HG03280 (cell line): Measurements from ENCODE around the gene RAD51B.

Experiments used
- ATAC-seq: cut with Tn5 transposase; IDR thresholded peaks from one replicate; pipeline ENCODE4 v1.9.1; 2021; ENCODE audit warnings: mild to moderate bottlenecking, moderate library complexity; ENCODE audit not compliant: unreplicated experiment

Gene RAD51B

DNA sequence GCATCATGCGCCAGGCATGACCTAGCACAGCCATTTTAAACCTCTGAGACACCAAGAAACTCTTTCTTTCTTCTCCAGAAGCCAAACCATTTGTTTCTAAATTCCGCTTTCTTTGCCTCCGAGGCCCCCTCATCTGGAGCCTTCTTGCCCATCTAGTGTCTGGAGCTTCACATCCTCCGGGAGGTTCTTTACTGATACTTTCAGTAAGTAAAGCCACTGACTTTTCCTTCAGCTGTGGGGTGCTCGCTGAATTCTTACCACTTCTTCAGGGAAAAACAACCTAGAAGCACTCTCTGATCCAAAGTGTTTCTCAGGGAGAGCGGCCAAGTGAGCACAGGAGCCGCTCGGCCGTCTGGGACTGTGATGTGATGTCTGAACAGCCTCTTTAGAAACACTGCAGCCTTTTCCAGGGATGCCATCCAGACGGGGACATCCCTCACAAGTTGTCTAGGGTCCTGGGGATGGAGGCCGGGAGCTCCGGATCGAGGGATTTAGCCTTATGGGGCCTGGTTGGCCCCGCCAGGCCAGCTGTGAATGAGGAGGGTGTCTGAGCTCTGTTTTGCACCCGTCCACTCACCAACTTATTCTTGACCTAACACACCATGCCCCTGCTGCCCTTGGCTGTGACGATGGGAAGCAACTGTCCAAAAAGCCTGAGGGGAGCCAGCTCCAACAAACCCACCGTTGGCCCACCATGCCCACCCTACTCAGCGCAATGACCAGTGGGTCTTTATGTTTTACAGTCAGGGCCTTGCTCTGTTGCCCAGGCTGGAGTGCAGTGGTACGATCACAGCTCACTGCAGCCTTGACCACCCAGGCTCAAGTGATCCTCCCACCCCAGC, 812.7 kb downstream of the RAD51B start:
- no peak for ATAC-seq

DNA sequence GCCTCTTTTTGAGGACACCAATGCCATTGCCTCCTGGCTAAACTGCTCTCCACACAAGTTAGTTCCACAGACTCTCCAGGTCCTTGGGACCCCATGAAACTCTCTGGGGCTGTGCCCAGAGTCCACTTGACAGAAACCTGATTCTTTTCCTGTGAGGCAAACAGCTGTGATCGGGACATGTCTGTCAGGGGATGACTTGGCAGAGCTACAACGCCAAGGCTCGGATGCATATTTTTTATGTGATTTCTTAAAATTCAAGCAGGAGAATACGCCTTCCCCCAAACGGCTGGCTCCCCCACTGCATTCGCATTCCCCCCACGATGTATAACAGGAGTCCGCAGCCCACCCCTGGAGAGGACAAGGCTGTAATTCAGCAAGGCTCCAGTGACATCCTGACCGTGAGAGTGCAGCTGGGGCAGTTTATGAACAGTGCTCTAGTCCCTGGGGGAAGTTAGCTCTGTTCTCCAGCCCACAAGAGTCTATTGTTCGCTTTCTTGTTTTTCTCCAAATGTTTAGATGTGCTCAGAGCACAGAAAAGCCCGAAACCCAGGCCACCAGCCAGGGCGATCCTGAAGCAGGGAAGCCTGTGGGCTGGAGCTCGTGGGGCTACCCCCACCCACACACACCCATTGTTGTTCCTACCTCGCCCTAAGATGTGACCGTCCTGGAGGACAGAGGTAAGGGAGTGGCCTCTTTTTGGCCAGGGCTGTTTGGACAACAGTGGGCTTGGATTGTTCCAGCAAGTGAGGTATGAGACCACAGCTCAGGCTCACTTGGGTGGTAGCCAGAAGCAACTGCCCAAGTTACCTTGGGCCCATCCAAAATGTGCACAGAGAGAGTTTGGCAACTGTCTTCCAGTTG, 813.8 kb downstream of the RAD51B start:
- no peak for ATAC-seq

GRCh38 chr14:68634332-68634731, 814.8 kb downstream of the RAD51B start:
- ATAC-seq, result no peak

- no peak for ATAC-seq
Measured at GRCh38 chr14:68634874-68635595, 815.5 kb downstream of the RAD51B start.

- no peak for ATAC-seq
Measured at GRCh38 chr14:68636597-68636996, 817.0 kb downstream of the RAD51B start.

- no peak for ATAC-seq
Measured at GRCh38 chr14:68637106-68638021, 817.8 kb downstream of the RAD51B start.

GRCh38 chr14:68638141-68638999, 818.8 kb downstream of the RAD51B start:
- ATAC-seq, result no peak

DNA sequence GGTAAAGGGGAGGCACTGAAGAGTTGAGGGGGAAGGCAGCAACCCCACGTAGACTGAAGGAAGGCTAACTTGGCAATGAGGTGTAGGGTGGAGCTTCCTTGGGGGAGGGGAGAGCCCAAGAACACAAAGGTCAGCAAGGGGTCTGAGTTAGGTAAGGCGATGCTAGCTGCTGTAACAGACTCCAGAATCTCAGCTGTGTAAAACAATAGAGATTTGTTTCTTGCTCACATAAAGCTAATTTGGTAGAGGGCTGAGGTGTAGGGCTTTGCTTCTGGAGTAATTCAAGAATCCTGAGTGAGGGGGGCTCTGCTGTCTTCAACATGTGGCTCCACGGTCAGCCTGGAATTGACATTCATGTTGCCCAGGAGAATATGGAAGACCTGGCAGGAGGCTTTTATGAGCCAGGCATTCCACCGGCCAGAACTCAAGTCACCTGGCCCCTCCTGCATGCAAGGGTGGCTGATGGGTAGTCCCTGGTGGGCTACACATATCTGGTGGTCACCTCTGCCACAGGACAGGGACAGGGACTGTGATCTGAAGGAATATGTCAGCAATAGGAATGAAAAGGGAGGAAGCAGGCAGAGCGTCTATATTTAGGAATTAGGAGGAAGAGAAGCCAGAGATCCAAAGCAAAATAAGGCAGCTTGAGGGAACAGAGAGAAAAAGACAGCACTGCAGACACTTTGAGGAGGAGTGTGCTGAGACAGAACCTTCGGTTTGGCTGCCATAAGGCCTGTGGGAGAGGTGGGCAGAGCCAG, 819.6 kb downstream of the RAD51B start:
- ATAC-seq, result no peak

- ATAC-seq, result no peak
Measured at GRCh38 chr14:68639758-68640574, 820.4 kb downstream of the RAD51B start.

- ATAC-seq, result no peak
Measured at GRCh38 chr14:68643673-68644072, 824.1 kb downstream of the RAD51B start.

GRCh38 chr14:68644101-68644500, 824.5 kb downstream of the RAD51B start:
- no peak for ATAC-seq

GRCh38 chr14:68645371-68645770, 825.8 kb downstream of the RAD51B start:
- ATAC-seq, result no peak

GRCh38 chr14:68649476-68650189, 830.1 kb downstream of the RAD51B start:
- no peak for ATAC-seq

GRCh38 chr14:68650404-68650994, 830.9 kb downstream of the RAD51B start:
- no peak for ATAC-seq

- ATAC-seq, result no peak
Measured at GRCh38 chr14:68651075-68651474, 831.5 kb downstream of the RAD51B start.

GRCh38 chr14:68651652-68652432, 832.3 kb downstream of the RAD51B start:
- no peak for ATAC-seq
